ENCODE data around the gene FBXO30. TPM values are rescaled to one million over a fixed set of nuclear protein-coding genes. Genes with fewer than 3 reads are reported as not detected.

FBXO30 gene
- total RNA-seq, 1 experiment from 2014 or later, result 12.2 TPM

GRCh38 chr6:145863366-145863765, 48.8 kb upstream of the FBXO30 start:
- Histone ChIP-seq H3K4me3 (ENCODE audit: low read depth, low read length, poor library complexity, severe bottlenecking) (no peak overlapping the region), H3K27ac (ENCODE audit: low read depth, low read length, poor library complexity, severe bottlenecking) (no peak overlapping the region), H3K36me3 (ENCODE audit: insufficient read depth, low read length, poor library complexity, severe bottlenecking) (no peaks in the 10 kb centered on the region), H3K9me3 (ENCODE audit: low read depth, low read length, poor library complexity, severe bottlenecking) (peaks cover 7% of the 10 kb centered on the region), H3K4me1 (ENCODE audit: insufficient read depth, low read length, poor library complexity, severe bottlenecking) (no peaks in the 10 kb centered on the region), H3K27me3 (replicated peaks; ENCODE audit: insufficient read depth, low read depth, low read length, poor library complexity) (no peaks in the 10 kb centered on the region)
- intact Hi-C loops (cut with micrococcal nuclease; ENCODE audit: unreplicated experiment), result no loop called here
- BruUV-seq (replicated peaks), result no TSS peak
- ChIA-PET POLR2A (ENCODE audit: low non-redundant PET) (no interaction called here), CTCF (no interaction called here)
- TF ChIP-seq CTCF (conservative IDR thresholded peaks at IDR 0.05; ENCODE audit: low read depth, low read length) (no peak), EZH2 (IDR thresholded peaks at IDR 0.05; ENCODE audit: borderline replicate concordance, low read depth, low read length, poor library complexity, severe bottlenecking) (no peak)
- DNase-seq (ENCODE audit: low spot score), result no peak

- Histone ChIP-seq H3K27ac (ENCODE audit: low read depth, low read length, poor library complexity, severe bottlenecking) (no peak overlapping the region), H3K4me1 (ENCODE audit: insufficient read depth, low read length, poor library complexity, severe bottlenecking) (no peaks in the 10 kb centered on the region), H3K36me3 (ENCODE audit: insufficient read depth, low read length, poor library complexity, severe bottlenecking) (no peaks in the 10 kb centered on the region), H3K27me3 (replicated peaks; ENCODE audit: insufficient read depth, low read depth, low read length, poor library complexity) (no peaks in the 10 kb centered on the region), H3K9me3 (ENCODE audit: low read depth, low read length, poor library complexity, severe bottlenecking) (peaks cover 7% of the 10 kb centered on the region), H3K4me3 (ENCODE audit: low read depth, low read length, poor library complexity, severe bottlenecking) (no peak overlapping the region)
- CTCF ChIA-PET, result no interaction called here
- intact Hi-C loops (cut with micrococcal nuclease; ENCODE audit: unreplicated experiment), result no loop called here
- no peak for TF ChIP-seq EZH2 (IDR thresholded peaks at IDR 0.05; ENCODE audit: borderline replicate concordance, low read depth, low read length, poor library complexity, severe bottlenecking)
- no peak for TF ChIP-seq CTCF (conservative IDR thresholded peaks at IDR 0.05; ENCODE audit: low read depth, low read length)
- DNase-seq (ENCODE audit: low spot score), result no peak
- no TSS peak for BruUV-seq (replicated peaks)
- POLR2A ChIA-PET (ENCODE audit: low non-redundant PET), result no interaction called here
Observed at GRCh38 chr6:145860562-145860961, 46.0 kb upstream of the FBXO30 start.

- Histone ChIP-seq H3K27ac (ENCODE audit: low read depth, low read length, poor library complexity, severe bottlenecking) (no peak overlapping the region), H3K27me3 (replicated peaks; ENCODE audit: insufficient read depth, low read depth, low read length, poor library complexity) (no peaks in the 10 kb centered on the region), H3K4me1 (ENCODE audit: insufficient read depth, low read length, poor library complexity, severe bottlenecking) (no peaks in the 10 kb centered on the region), H3K4me3 (ENCODE audit: low read depth, low read length, poor library complexity, severe bottlenecking) (no peak overlapping the region), H3K36me3 (ENCODE audit: insufficient read depth, low read length, poor library complexity, severe bottlenecking) (no peaks in the 10 kb centered on the region), H3K9me3 (ENCODE audit: low read depth, low read length, poor library complexity, severe bottlenecking) (no peaks in the 10 kb centered on the region)
- no peak for TF ChIP-seq CTCF (conservative IDR thresholded peaks at IDR 0.05; ENCODE audit: low read depth, low read length)
- no peak for TF ChIP-seq EZH2 (IDR thresholded peaks at IDR 0.05; ENCODE audit: borderline replicate concordance, low read depth, low read length, poor library complexity, severe bottlenecking)
- intact Hi-C loops (cut with micrococcal nuclease; ENCODE audit: unreplicated experiment), result no loop called here
- no peak for DNase-seq (ENCODE audit: low spot score)
- ChIA-PET CTCF (no interaction called here), POLR2A (ENCODE audit: low non-redundant PET) (no interaction called here)
- no TSS peak for BruUV-seq (replicated peaks)
Observed at GRCh38 chr6:145850671-145851070, 36.1 kb upstream of the FBXO30 start.

Measured in A673 (cell line).